Epithelial cell of prostate (primary cell): ENCODE data around the gene H6PD.
A peak's percentile ranks its signal among the peaks of the same experiment; 100 is the strongest.

Source experiments
- DNase-seq: peaks from one replicate; pipeline ENCODE4 v3.0.0-alpha.2; 2011; ENCODE audit warnings: low read depth, low spot score
- H3K27ac ChIP-seq: fragments of 450-650 bp; 2 replicates; pipeline ENCODE4 v1.5.1; 2017; ENCODE audit warnings: mild to moderate bottlenecking

H6PD gene

GRCh38 chr1:9234223-9235095, at the start of gene H6PD:
Gene H6PD (plus strand): TSS chr1:9234774. CDS start chr1:9244935, 10,161 bp downstream.
- no peak for DNase-seq
- H3K27ac ChIP-seq, result peak within 1 kb of the TSS; percentile 80

DNA sequence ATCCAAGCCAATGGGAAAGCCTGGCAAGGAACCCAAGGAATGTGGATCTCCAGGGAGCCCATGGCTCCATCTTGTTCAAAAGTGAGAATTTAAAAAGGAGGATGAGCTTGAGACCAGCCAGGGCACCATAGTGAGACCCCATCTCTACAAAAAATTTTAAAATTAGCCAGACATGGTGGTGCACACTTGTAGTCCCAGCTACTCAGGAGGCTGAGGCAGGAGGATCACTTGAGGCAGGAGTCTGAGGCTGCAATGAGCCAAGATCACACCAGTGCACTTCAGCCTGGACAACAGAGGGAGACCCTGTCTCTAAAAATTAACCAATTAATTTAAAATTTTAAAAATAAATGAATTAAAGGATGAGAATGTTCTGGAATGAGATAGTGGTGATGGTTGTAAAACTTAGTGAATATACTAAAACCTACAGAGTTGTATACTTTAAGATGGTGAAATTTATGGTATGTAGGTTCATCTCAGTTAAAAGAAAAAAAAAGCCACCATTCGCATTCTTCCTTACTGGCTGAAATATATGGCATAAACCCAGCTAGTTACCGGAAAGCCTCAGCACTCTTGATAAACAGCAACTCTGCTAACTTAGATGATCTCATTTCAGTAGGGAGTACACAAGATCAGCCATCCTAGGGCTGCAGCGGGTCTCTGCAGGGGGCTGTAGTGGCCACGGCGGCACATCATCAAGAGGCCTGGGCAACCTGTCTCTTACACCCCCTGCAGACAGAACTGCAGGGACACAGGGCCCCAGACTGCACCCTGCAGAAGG, 48.3 kb upstream of the H6PD start:
- no peak for DNase-seq

DNA sequence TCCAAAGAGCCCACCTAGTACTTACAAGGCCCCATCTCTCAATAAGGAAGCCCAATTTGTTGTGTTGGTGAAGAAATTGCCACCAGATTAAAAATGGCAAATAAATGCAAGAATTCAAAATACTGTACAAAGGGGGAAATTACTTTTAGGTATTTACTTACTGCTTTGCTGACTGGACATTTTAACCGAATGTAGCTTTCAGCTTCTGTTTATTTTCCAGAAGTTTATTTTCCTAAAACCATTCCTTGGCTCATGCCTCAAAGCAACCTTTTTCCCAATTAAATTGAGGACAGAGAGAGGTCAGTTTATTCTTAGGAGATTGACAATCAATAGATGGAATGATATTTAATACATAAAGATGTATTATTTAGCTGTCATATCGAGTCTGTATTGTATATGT, 47.6 kb upstream of the H6PD start:
- no peak for DNase-seq

More for the DNA sequence above, 48.3 kb upstream of the H6PD start:
- H3K27ac ChIP-seq, result no peak overlapping the region

DNA sequence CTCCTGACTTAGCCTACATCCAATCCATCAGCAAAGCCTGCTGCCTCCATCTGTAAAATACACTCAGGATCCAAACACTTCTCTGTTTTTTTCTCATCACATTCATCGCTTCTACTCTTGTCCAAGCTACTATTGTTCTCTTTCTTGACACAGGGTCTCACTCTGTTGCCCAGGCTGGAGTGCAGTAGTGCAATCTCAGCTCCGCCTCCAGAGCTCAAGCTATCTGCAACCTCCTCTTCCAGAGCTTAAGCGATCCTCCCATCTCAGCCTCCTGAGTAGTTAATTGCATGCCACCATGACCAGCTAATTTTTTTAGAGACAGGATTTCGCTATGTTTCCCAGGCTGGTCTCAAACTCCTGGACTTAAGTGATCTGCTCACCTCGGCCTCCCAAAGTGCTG, 44.3 kb upstream of the H6PD start:
- H3K27ac ChIP-seq, result no peak overlapping the region
- DNase-seq, result no peak

More for the DNA sequence above, 47.6 kb upstream of the H6PD start:
- H3K27ac ChIP-seq, result no peak overlapping the region

DNA sequence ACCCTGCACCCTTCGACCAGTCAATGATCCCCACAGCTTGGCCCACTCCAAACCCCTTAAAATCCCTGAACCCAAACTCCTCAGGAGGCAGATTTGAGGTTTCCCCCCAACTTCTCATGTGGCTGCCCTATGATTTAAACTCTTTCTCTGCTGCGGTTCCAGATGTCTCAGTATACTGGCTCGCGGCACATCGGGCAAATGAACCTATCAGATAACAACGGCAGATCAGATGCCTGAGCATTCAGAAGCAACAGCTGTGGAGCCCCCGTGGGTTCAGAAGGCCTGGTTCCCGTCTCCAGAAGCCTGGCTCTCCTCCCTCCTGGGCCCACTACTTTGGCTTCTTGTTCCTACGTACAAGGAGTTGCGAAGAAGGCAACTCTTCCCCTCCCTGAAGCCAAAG, 43.3 kb upstream of the H6PD start:
- no peak for DNase-seq
- H3K27ac ChIP-seq, result no peak overlapping the region

DNA sequence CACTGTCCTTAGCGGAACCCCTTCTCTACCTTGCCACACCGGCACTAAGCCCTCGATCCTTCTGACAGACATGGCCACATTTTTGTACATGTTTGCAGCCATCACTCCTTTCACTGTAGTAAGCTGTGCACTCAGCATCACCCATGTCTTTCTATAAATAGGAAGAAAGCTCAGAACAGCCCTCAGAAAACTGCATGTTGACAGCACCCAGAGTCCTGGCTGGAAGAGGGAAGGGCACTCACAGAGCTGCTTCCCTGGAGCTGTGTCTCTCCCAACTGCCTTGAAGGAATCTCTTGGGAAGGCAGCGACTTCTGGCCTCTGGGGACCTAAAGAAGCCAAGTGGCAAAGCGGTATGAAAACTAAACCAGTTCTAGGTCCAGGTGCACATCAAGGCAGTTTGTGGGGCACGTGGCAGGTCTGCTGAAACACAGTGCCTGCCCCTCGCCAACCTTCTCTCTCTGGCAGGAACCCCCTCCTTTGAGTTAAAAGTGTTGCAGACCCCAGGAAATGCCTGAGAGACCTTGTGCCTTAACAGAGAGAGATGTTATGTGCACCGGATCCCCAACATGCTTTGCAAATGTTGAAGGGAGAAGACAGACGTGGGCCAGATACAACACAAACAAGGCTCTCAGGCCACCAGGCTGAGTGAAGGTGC, 41.9 kb upstream of the H6PD start:
- DNase-seq, result no peak
- no peak overlapping the region for H3K27ac ChIP-seq

DNA sequence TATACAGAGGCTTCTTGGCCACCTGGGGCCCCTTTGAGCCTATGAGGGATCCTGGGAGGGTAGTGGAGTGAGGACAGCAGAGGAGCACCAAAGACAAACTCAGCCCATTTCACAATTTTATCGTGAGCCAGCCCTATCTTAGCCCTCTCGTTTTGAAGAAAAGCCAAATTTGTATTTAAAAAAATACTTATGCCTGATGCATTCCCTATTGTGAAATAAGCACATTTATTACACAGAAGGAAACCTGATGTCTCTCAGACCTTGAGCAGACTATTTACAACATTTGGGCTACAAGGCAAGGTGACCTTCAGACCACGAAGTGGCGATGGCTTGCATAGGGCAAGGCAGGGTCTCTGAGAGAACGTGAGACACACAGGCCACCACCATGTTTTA, 41.3 kb upstream of the H6PD start:
- H3K27ac ChIP-seq, result no peak overlapping the region
- DNase-seq, result no peak

GRCh38 chr1:9194024-9194423, 40.5 kb upstream of the H6PD start:
- no peak for DNase-seq
- no peak overlapping the region for H3K27ac ChIP-seq

GRCh38 chr1:9195651-9196050, 38.9 kb upstream of the H6PD start:
- no peak overlapping the region for H3K27ac ChIP-seq
- DNase-seq, result no peak

DNA sequence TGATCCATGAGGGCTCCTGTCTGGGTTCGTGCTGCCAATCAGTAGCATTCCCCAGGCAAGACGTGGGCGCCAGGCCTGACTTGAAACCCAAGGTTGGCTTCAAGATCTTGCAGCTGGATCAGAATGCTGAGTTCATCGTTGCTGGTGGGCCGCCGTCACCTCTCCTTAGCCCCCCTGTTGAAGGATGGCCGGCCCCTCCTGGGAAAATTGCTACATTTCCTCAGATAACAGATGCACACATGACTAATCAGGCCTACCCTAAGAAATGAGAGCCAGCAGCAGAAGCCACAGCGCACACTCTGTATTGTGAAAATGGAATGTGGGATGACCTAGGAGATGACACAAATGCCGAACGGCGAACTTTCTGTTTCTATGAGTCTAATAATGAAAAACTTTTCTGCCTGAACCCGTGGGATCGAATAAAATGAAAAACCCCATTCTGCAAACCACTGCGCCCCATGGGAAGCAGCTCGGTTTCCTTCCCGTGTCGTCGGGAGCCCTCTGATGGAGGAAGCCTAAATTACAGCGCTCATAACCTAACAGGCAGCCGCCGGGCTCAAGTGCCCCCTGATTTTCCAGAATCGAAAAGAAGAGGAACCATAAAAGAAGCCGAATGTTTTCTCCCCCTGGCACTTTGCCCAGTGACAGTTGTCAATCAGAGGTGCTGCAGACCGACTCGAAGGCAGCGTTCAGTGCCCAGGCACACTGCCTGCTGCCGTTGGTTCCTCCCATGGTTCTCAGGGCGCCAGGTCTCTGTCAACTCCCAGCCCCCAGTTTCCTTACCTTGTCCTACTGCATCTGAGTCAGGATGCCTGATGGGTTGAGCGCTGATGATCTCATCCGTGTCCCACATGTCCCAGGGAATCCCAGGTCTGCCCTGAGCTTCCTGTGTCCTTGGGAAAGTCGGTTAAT, 38.2 kb upstream of the H6PD start:
- DNase-seq, result no peak
- H3K27ac ChIP-seq, result no peak overlapping the region

DNA sequence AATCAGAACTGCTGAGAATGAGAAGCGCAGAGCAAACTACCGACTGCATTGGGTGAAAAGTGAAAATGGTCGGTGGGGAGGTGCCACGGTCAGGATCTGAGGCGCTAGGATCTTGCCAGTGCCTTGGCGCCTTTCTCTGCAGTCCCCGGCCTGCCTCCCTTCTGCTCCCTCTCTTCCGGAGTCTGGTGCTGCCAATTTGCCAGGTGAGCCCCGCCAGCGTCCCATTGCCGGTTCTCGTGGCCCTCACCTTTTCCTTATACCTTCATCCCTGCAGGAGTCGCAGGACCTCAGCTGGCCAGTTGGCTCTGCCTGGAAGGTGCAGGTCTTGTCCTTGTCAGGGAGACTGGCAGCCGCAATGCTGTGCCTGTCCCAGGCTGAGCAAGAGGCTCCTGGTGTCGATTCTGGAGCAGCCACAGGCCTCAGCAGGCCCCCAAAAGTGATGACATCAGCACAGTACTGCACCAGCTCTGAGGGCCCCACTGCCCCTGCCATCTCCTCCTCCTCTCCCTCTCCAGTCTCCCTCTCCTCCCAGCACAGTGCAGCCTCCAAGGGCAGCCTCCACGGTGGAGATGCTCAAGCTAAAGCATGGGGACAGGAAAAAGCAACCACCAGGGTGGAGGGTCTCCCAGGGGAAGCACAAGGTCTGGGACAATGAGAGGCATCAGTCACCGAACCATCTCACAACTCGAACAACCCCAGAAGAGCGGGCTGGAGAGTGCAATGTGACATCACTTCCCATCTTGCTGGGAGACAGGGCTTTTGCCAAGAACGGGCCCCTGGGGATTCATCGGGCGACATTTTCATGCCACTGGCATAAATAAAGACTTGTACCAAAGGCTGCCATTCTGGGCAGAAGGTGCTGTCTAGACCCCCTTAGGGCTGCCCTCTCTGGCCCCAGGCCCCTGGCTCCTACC, 37.1 kb upstream of the H6PD start:
- H3K27ac ChIP-seq, result no peak overlapping the region
- no peak for DNase-seq

GRCh38 chr1:9198538-9199361, 35.8 kb upstream of the H6PD start:
- no peak overlapping the region for H3K27ac ChIP-seq
- DNase-seq, result no peak

- no peak overlapping the region for H3K27ac ChIP-seq
- DNase-seq, result no peak
These were observed 34.1 kb upstream of the H6PD start for GRCh38 chr1:9200441-9200840.

DNA sequence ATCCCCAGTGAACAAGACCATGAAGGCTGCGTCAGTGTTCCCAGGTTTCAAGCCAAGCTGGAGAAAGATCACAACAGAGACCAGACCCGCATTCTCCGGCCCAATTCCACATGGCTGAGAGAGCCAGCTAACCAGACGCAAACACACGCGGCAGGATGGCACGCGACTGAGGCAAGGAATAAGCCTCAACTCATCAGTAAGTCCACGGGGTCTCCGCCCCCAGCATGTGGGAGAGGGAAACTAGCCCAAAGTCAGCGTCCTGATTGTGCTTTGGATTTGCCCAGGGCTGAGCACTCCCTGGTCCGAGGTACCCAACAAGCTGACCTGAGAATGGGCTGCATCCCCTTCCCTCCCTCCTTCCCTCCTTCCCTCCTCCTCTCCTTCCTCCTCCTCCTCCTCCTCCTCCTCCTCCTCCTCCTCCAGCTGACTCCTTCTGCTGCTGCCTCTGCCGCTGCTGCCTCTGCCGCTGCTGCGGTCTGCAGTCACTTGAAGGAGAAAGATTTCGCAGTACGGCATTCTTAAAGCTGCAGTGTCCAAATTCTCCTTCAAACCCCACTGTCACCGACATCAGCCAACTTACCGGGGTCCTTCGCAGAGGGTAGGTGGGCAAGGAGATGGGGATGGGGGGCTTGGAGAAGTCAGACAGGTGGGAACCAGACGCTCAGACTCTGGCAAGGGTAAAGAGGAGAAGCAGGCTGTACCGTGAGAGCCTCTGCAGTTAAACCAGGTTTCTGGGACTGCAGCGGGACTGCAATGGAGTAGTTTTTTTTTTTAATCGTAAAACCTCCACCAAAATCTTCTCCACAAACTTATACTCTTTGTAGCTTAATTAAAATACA, 33.0 kb upstream of the H6PD start:
- H3K27ac ChIP-seq, result no peak overlapping the region
- no peak for DNase-seq

DNA sequence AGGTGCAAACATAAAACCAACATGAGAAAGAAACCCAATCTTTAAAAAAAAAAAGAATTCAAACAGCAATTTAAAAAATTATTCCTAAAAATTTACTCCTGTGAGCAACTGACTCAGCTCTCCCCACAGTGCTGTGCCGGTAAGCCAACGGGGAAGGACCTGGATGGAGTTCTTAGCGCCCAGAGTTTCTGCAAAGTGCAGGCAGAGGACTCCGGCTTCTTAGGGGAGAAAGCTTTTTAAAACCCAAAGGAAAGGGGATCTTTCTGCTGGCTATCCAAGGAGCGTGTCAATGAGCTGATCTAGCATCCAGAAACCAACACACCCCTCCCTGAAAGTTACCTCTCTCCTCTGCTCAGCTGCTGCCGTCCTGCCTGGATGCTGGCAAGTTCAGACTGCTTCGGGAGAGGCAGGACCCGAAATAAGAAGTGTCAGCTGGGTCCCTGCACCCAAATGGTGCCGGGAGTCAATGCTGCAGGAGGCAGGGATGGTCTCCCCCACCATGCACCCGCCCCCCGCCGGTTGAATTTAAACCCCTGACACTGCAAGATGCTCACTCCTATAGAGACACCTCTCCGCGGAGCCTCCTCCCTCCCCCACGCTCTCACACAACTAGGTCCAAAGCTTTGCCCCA, 32.2 kb upstream of the H6PD start:
- H3K27ac ChIP-seq, result no peak overlapping the region
- no peak for DNase-seq

DNA sequence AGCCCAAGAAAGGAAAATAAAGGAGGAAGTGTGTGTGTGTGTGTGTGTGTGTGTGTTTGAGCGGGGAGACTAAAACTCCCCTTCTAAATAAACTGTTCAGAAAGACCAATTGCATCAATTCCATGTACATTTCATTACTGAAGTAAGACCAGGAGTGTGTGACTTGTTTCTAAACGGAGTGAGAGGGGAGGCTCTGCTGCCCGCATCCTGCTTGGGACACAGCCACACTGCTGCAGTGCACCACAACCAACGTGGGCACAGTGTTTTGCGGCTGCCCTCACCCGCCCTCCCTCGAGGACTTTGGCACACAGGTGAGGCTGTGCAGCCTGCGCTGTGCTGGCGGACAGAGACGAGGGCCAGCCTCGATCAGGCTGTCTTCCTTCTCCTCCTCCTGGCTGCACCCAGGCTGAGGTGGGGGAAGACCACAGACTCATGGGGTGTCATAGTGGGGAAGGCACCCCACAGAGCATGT, 31.0 kb upstream of the H6PD start:
- H3K27ac ChIP-seq, result no peak overlapping the region
- no peak for DNase-seq
